Prostate gland (tissue), 2 donors: ENCODE data around the gene SPRY2.

Experiments
- CTCF ChIP-seq, 4 experiments: fragments of 200-600 bp in 2 of 4; fragments of 450-650 bp in 2 of 4; sonication (generic) in 2 of 4; IDR thresholded peaks; 1 replicate in 3 of 4; 2 replicates in 1 of 4; pipeline ENCODE4 v1.5.1; 2016 to 2019; ENCODE audit warnings: antibody characterized with exemption in 4 of 4, mild to moderate bottlenecking in 2 of 4, moderate library complexity in 2 of 4
- POLR2A ChIP-seq: fragments of 450-650 bp; IDR thresholded peaks from one replicate; pipeline ENCODE4 v1.6.1; 2016; ENCODE audit warnings: antibody characterized with exemption, mild to moderate bottlenecking
- POLR2AphosphoS5 ChIP-seq: sonication (generic); formaldehyde crosslinking; IDR thresholded peaks from one replicate; pipeline ENCODE4 v1.6.1; 2017; ENCODE audit warnings: antibody characterized with exemption

GRCh38 chr13:80361298-80361697 is 20.4 kb upstream of the SPRY2 start:
- TF ChIP-seq CTCF (IDR thresholded peaks at IDR 0.05) (no peak), POLR2A (no peak), POLR2AphosphoS5 (no peak)
